ENCODE results near the gene NDUFS2. TPM values are rescaled to one million over a fixed set of nuclear protein-coding genes. Genes with fewer than 3 reads are reported as not detected.

Gene NDUFS2
- total and polyA plus RNA-seq, 2 of the 8 experiments (the other 6 are each of a cell fraction or from before 2014, with no cell fraction given), result 95.1 to 113 TPM

DNA sequence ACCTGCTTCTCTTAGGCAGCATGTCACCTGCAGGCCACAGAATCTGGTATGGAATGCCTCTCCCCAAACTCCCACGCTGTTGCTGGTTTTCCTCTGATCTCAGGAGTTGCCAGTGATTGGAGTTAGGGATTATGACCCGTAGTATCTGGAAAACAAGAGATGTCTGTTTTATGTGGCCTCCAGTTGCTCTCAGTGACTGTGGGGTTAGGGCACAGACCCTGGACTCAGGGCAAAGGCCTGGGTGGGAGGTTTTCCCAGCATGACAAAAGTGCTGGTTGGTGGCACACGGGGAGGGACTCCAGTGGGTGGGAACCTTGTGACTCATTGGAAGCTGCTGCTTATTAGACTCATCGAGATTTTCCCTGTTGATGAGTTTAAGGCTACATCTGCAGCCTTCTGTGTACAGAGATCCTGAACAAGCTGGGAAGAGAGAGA is 35.9 kb downstream of the NDUFS2 start, which contains the start of gene NR1I3:
TSS of gene NR1I3 (minus strand) at position 165 of the 435 bp plus-strand sequence. CDS start 1,638 bp downstream, outside the sequence.
- Histone ChIP-seq H3K14ac (ENCODE audit: insufficient read length) (no peak within 1 kb of the TSS), H2BK20ac (ENCODE audit: low read length) (no peak within 1 kb of the TSS), H2BK5ac (ENCODE audit: low read depth, low read length) (no peak within 1 kb of the TSS), H3K4me3 (ENCODE audit: extremely low read depth in 1 of 4, insufficient read depth in 2 of 4, low read depth in 3 of 4, low read length in 4 of 4) (no peak within 1 kb of the TSS), H3K56ac (replicated peaks; ENCODE audit: insufficient read length, low read depth, low read length) (no peak within 1 kb of the TSS), H3K9ac (replicated peaks in 1 of 4; ENCODE audit: extremely low read depth in 1 of 4, low read depth in 3 of 4, low read length in 3 of 4) (no peak within 1 kb of the TSS), H3K4ac (replicated peaks; ENCODE audit: insufficient read length, low read depth, low read length) (no peak within 1 kb of the TSS), H2BK12ac (ENCODE audit: low read depth, low read length) (no peak within 1 kb of the TSS), H3K4me1 (replicated peaks in 1 of 4; ENCODE audit: control insufficient read depth in 3 of 4, insufficient read depth in 4 of 4, low read length in 3 of 4) (no peaks in the 10 kb centered on the region), H3K27me3 (replicated peaks in 1 of 4; ENCODE audit: control insufficient read depth in 3 of 4, extremely low read depth in 1 of 4, insufficient read depth in 3 of 4, low read length in 3 of 4) (no peaks in the 10 kb centered on the region), H3K23ac (ENCODE audit: insufficient read length) (no peak within 1 kb of the TSS), H3K9me3 (ENCODE audit: insufficient read depth in 2 of 2, low read depth in 1 of 2, low read length in 1 of 2) (no peaks in the 10 kb centered on the region), H3K18ac (ENCODE audit: extremely low read depth, low read length) (no peak within 1 kb of the TSS), H3K4me2 (ENCODE audit: insufficient read depth in 1 of 2, low read depth in 2 of 2, low read length in 2 of 2) (no peak within 1 kb of the TSS), H4K8ac (ENCODE audit: extremely low read depth, insufficient read depth, low read length) (peak within 1 kb of the TSS; percentile 57), H3K79me1 (ENCODE audit: low read depth, low read length) (no peaks in the 10 kb centered on the region), H2BK120ac (replicated peaks; ENCODE audit: low read depth, low read length) (no peak within 1 kb of the TSS), H4K20me1 (replicated peaks in 1 of 2; ENCODE audit: control insufficient read depth in 1 of 2, insufficient read depth in 2 of 2, low read length in 2 of 2) (no peaks in the 10 kb centered on the region), H3K79me2 (ENCODE audit: control insufficient read depth in 1 of 2, insufficient read depth in 2 of 2, low read length in 2 of 2) (no peaks in the 10 kb centered on the region), H3K36me3 (ENCODE audit: control insufficient read depth in 2 of 4, insufficient read depth in 4 of 4, low read length in 3 of 4) (no peaks in the 10 kb centered on the region), H2AK5ac (ENCODE audit: low read depth, low read length) (no peak within 1 kb of the TSS), H2AFZ (ENCODE audit: low read length) (no peak within 1 kb of the TSS), H4K91ac (replicated peaks; ENCODE audit: insufficient read length, low read length) (no peak within 1 kb of the TSS), H3K27ac (ENCODE audit: low read depth, low read length) (no peak within 1 kb of the TSS), H2BK15ac (ENCODE audit: low read length) (no peak within 1 kb of the TSS), H4K5ac (ENCODE audit: insufficient read length, low read depth, low read length) (no peak within 1 kb of the TSS), H3K23me2 (ENCODE audit: low read depth, low read length) (no peaks in the 10 kb centered on the region)
- FAIRE-seq (no peak), DNase-seq (ENCODE audit: low read depth in 1 of 2, low spot score in 2 of 2) (no peak)
- ChIA-PET POLR2A (ENCODE audit: partially characterized antibody) (interaction anchor here (0.6 to 2.3 kb wide), 3 partner anchors 9 to 54 kb away, joined by 3 to 7 read pairs (median 4); no protein-coding TSS in a partner anchor), CTCF (ENCODE audit: partially characterized antibody) (interaction anchor here (0.7 to 8.6 kb wide), 8 partner anchors 10 to 144 kb away, joined by 3 to 84 read pairs (median 4); partner anchors contain the start of genes APOA2 and TOMM40L)
- WGBS, 2 experiments (ENCODE audit: extremely low coverage in 1 of 2, insufficient coverage in 1 of 2, insufficient read length in 1 of 2, insufficient replicate concordance in 2 of 2, low coverage in 1 of 2, low lambda C conversion rate in 2 of 2, missing lambda C conversion rate in 1 of 2), result 95% methylated on average over 4 of the region's 4 CpGs; no CpG with 5 or more reads in 1 of the 2 experiments
- TF ChIP-seq PHF8 (conservative IDR thresholded peaks at IDR 0.05; ENCODE audit: low read depth, low read length), result no peak
- no peak for TF ChIP-seq EP300 (IDR thresholded peaks at IDR 0.05; ENCODE audit: borderline replicate concordance in 1 of 2, low read depth in 2 of 2, low read length in 2 of 2)
- no peak for TF ChIP-seq TCF12 (IDR thresholded peaks at IDR 0.05; ENCODE audit: low read depth, low read length)

Measured in H1 (cell line).